Common myeloid progenitor, CD34-positive (primary cell): ENCODE measurements around the gene TRPT1.
A peak's percentile ranks its signal among the peaks of the same experiment; 100 is the strongest.

Experiments
- CTCF ChIA-PET: fragments of 350-600 bp; sonication (Branson Sonifier 250); formaldehyde crosslinking; loops from one replicate; lab custom pipeline; 2021; ENCODE audit warnings: antibody characterized with exemption; lab: Charles Lee
- POLR2A ChIA-PET: fragments of 350-600 bp; sonication (Branson Sonifier 250); formaldehyde crosslinking; loops from one replicate; lab custom pipeline; 2021; ENCODE audit warnings: antibody characterized with exemption; lab: Charles Lee
- DNase-seq, 3 donors: peaks; one replicate each; pipeline versions ENCODE4 v3.0.0 to v3.0.0-alpha.2; 2013
- H3K27ac ChIP-seq, 2 experiments: 1 replicate in 1 of 2; 2 replicates in 1 of 2; pipeline ENCODE4 v1.7.0; 2013; ENCODE audit warnings: inconsistent platforms in 2 of 2, low read length in 2 of 2, mild to moderate bottlenecking in 2 of 2, low read depth in 1 of 2, moderate library complexity in 1 of 2; ENCODE audit not compliant: severe bottlenecking in 2 of 2, insufficient read depth in 1 of 2, poor library complexity in 1 of 2
- H3K27me3 ChIP-seq, 5 experiments: replicated peaks in 2 of 5; 1 replicate in 3 of 5; 2 replicates in 2 of 5; pipeline versions ENCODE4 v1.6.1 to v1.7.0; 2013; ENCODE audit warnings: low read length in 4 of 5, mild to moderate bottlenecking in 2 of 5, moderate library complexity in 2 of 5, inconsistent platforms in 1 of 5; ENCODE audit not compliant: insufficient read depth in 5 of 5, control insufficient read depth in 4 of 5
- H3K36me3 ChIP-seq, 4 experiments: 1 replicate in 2 of 4; 2 replicates in 2 of 4; pipeline versions ENCODE4 v1.6.1 to v1.7.0; 2013; ENCODE audit warnings: low read length in 3 of 4, control low read depth in 1 of 4, mild to moderate bottlenecking in 1 of 4; ENCODE audit not compliant: control insufficient read depth in 4 of 4, insufficient read depth in 4 of 4
- H3K4me1 ChIP-seq, 4 experiments: 1 replicate in 3 of 4; 2 replicates in 1 of 4; pipeline versions ENCODE4 v1.6.1 to v1.7.1; 2013; ENCODE audit warnings: low read length in 3 of 4, mild to moderate bottlenecking in 3 of 4, control low read depth in 1 of 4, inconsistent platforms in 1 of 4, moderate library complexity in 1 of 4; ENCODE audit not compliant: control insufficient read depth in 4 of 4, insufficient read depth in 4 of 4; ENCODE audit errors: control extremely low read depth in 1 of 4
- H3K4me3 ChIP-seq, 7 experiments: 1 replicate in 4 of 7; 2 replicates in 3 of 7; pipeline versions ENCODE4 v1.5.1 to v1.7.0; 2013; ENCODE audit warnings: mild to moderate bottlenecking in 7 of 7, low read length in 6 of 7, moderate library complexity in 6 of 7, inconsistent platforms in 2 of 7, low read depth in 2 of 7, control low read depth in 1 of 7; ENCODE audit not compliant: insufficient read depth in 4 of 7, control insufficient read depth in 1 of 7; ENCODE audit errors: extremely low read depth in 1 of 7
- H3K9me3 ChIP-seq, 5 experiments: 1 replicate in 4 of 5; 2 replicates in 1 of 5; pipeline versions ENCODE4 v1.6.1 to v1.7.1; 2013; ENCODE audit warnings: low read length in 4 of 5, mild to moderate bottlenecking in 2 of 5, inconsistent platforms in 1 of 5, low read depth in 1 of 5, moderate library complexity in 1 of 5; ENCODE audit not compliant: control insufficient read depth in 4 of 5, insufficient read depth in 2 of 5; ENCODE audit errors: control extremely low read depth in 1 of 5
- WGBS: methylation state at CpG from one replicate; pipeline ENCODE4 v1.1.5; 2013; ENCODE audit not compliant: insufficient coverage; 5-methylcytosine and 5-hydroxymethylcytosine counted together

The TRPT1 gene

GRCh38 chr11:64229090-64229743 lies 3.2 kb upstream of the TRPT1 start:
- Histone ChIP-seq H3K4me1 (peaks cover 0 to 65% (median 59%) of the 10 kb centered on the region in 4 experiments), H3K9me3 (no peaks in the 10 kb centered on the region), H3K4me3 (peak overlapping the region in 2 of 7 experiments; percentile 89 to 92), H3K27me3 (no peaks in the 10 kb centered on the region), H3K36me3 (peaks cover 0 to 8% (median 1%) of the 10 kb centered on the region in 4 experiments), H3K27ac (peak overlapping the region in 1 of 2 experiments; percentile 83)
- ChIA-PET POLR2A (interaction anchor here (0.8 to 3.1 kb wide), 3 partner anchors 12 to 75 kb away, joined by 3 to 12 read pairs (median 3); partner anchors contain the start of genes FERMT3 and FKBP2), CTCF (interaction anchor here (1.2 to 5.4 kb wide), 3 partner anchors 23 to 75 kb away, joined by 3 to 58 read pairs (median 4); partner anchors contain the start of gene FERMT3)
- no peak for DNase-seq
- WGBS = 86% methylated on average over 6 of the region's 12 CpGs

- no peak for DNase-seq
- ChIA-PET CTCF (interaction anchor here (0.8 to 16.0 kb wide), 8 partner anchors 9 to 43 kb away, joined by 3 to 321 read pairs (median 4); partner anchors contain the start of gene FERMT3), POLR2A (interaction anchor here (1.3 to 3.1 kb wide), 3 partner anchors 20 to 42 kb away, joined by 3 to 27 read pairs (median 6); partner anchors contain the start of genes FERMT3 and STIP1)
- Histone ChIP-seq H3K27me3 (no peaks in the 10 kb centered on the region), H3K9me3 (no peaks in the 10 kb centered on the region), H3K4me3 (peak overlapping the region in 5 of 7 experiments; percentile 72 to 93 (median 88)), H3K36me3 (peaks cover 0 to 25% (median 12%) of the 10 kb centered on the region in 4 experiments), H3K4me1 (peaks cover 0 to 58% (median 52%) of the 10 kb centered on the region in 4 experiments), H3K27ac (peak overlapping the region in 1 of 2 experiments; percentile 87)
- WGBS = 100% methylated on average over 1 of the region's 3 CpGs
These were observed 1.5 kb upstream of the TRPT1 start for GRCh38 chr11:64227405-64227956.

GRCh38 chr11:64226507-64227051 lies 593 bp upstream of the TRPT1 start:
- Histone ChIP-seq H3K4me1 (peaks cover 0 to 54% (median 45%) of the 10 kb centered on the region in 4 experiments), H3K27ac (peak overlapping the region in 1 of 2 experiments; percentile 87), H3K27me3 (no peaks in the 10 kb centered on the region), H3K9me3 (no peaks in the 10 kb centered on the region), H3K4me3 (peak overlapping the region; percentile 35 to 93 (median 77)), H3K36me3 (peaks cover 0 to 26% (median 13%) of the 10 kb centered on the region in 4 experiments)
- CTCF ChIA-PET = interaction anchor here (0.8 to 16.0 kb wide), 7 partner anchors 9 to 42 kb away, joined by 3 to 321 read pairs (median 4); partner anchors contain the start of gene FERMT3
- 2% methylated on average over 26 of the region's 26 CpGs for WGBS
- DNase-seq = peak; percentile 22 to 76 (median 57)
- POLR2A ChIA-PET = interaction anchor here (0.7 to 3.1 kb wide), 8 partner anchors 10 to 41 kb away, joined by 3 to 27 read pairs (median 4); partner anchors contain the start of genes FERMT3, FKBP2 and STIP1

GRCh38 chr11:64224891-64225607 lies 937 bp downstream of the TRPT1 start:
- Histone ChIP-seq H3K4me1 (peaks cover 0 to 42% (median 37%) of the 10 kb centered on the region in 4 experiments), H3K36me3 (peaks cover 3 to 40% (median 26%) of the 10 kb centered on the region in 4 experiments), H3K27ac (peak overlapping the region; percentile 33 to 87), H3K9me3 (no peaks in the 10 kb centered on the region), H3K4me3 (peak overlapping the region; percentile 35 to 93 (median 77)), H3K27me3 (no peaks in the 10 kb centered on the region)
- POLR2A ChIA-PET = interaction anchor here (0.6 to 3.1 kb wide), 4 partner anchors 13 to 210 kb away, joined by 3 to 27 read pairs (median 12); partner anchors contain the start of gene FERMT3
- 77% methylated on average over 21 of the region's 22 CpGs for WGBS
- CTCF ChIA-PET = interaction anchor here (1.0 to 16.0 kb wide), 5 partner anchors 8 to 65 kb away, joined by 3 to 321 read pairs (median 6); partner anchors contain the start of genes FERMT3 and PLCB3
- no peak for DNase-seq

GRCh38 chr11:64224151-64224890 lies 1.7 kb downstream of the TRPT1 start:
- ChIA-PET POLR2A (interaction anchor here (1.0 to 2.1 kb wide), 3 partner anchors 10 to 17 kb away, joined by 3 to 20 read pairs (median 3); partner anchors contain the start of gene FERMT3), CTCF (interaction anchor here (1.0 to 16.0 kb wide), 8 partner anchors 12 to 80 kb away, joined by 3 to 321 read pairs (median 4); partner anchors contain the start of genes FERMT3, FKBP2 and PLCB3)
- Histone ChIP-seq H3K27me3 (no peaks in the 10 kb centered on the region), H3K4me3 (no peak overlapping the region), H3K4me1 (peaks cover 0 to 34% (median 30%) of the 10 kb centered on the region in 4 experiments), H3K27ac (no peak overlapping the region), H3K36me3 (peaks cover 4 to 45% (median 32%) of the 10 kb centered on the region in 4 experiments), H3K9me3 (no peaks in the 10 kb centered on the region)
- WGBS = 99% methylated on average over 16 of the region's 17 CpGs
- DNase-seq = no peak
